T-helper 2 cell treated with Interferon-gamma antibody and Interleukin-4, amounts not matched to agents 100 ng/mL and 5 ng/mL, for 36 hours (primary cell): ENCODE data around the gene GABARAPL1. TPM values are rescaled to one million over a fixed set of nuclear protein-coding genes. Genes with fewer than 3 reads are reported as not detected.

ENCODE experiments used
- intact Hi-C: fragments of 100-400 bp; cut with micrococcal nuclease; formaldehyde crosslinking; loops from one replicate; pipeline ENCODE4 v1.15.1; 2023
- total RNA-seq: library from RNA; stranded (reverse); gene quantifications from 2 replicates; pipeline ENCODE4 v1.2.3, GENCODE V29; 2022

The GABARAPL1 gene
- total RNA-seq, 1 donor from 2014 or later = 7.0 TPM

DNA sequence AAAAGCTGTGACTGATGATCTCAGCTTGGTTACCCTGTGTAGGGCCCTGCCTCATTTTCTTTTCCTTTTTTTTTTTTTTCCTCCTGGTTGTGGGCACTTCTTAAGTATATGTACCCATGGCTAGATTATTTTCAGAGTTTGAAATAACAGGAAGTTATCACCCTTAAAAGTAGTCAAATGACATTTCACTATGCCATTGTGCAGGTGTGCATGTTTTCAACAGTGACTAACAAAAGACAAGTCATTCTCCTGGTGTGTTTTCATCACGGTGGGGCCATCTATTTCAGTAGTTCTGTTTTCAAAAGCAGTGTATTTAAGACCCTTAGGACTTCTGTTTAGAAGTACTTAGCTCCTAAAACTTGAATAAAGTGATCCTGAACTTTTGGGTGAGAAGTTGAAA lies 15.0 kb downstream of the GABARAPL1 start:
- intact Hi-C loops = no loop called here

DNA sequence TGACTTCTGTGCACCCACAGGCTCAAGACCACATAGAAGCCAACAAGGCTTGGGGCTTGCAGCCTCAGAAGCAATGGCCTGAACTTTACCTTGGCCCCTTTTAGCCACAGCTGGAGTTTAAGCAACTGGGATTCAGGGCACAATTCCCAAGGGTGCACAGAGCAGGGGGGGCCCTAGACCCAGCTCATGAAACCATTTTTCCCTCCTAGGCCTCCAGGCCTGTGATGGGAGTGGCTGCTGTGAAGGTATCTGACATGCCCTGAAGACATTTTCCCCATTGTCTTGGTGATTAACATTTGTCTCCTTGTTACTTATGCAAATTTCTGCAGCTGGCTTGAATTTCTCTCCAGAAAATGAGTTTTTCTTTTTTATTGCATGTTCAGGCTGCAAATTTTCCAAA lies 21.9 kb downstream of the GABARAPL1 start:
- intact Hi-C loops = no loop called here

DNA sequence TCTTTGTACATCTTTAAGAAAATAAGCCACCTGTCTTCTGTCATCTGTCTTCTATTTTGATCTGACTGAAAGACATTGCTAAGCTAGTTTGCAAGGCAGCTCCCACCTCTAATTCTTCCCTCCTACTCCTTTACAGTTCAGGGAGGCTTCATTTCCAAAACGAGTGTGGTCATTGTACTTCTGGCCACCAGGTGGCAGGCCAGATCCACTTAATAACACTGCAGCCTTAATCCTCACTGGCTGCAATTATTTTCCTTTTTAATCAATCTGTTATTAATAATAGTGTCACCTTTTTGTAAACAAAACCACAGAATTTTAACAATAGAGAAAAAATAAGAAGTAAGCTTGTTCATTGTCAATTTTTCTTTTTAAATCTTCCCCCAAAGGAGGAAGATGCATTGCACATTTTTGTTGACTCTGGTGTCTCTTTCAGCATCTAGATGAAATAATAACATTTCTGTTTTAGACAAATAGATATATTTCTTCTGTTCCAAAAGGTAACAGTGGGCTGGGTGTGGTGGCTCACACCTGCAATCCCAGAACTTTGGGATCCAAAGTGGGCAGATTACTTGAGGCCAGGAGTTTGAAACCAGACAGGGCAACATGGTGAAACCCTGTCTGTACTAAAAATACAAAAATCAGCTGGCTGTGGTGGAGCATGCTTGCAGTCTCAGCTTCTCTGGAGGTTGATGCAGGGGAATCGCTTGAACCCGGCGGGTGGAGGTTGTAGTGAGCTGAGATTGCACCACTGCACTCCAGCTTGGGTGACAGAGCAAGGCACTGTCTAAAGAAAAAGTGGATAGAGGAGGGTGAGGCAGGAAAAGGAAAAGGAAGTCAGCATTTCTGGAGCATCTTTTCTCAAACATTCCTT lies 23.3 kb downstream of the GABARAPL1 start:
- intact Hi-C loops = loop anchor here (1.0 kb wide), 3 partner anchors 326 to 514 kb away; partner anchors contain the start of gene STYK1

DNA sequence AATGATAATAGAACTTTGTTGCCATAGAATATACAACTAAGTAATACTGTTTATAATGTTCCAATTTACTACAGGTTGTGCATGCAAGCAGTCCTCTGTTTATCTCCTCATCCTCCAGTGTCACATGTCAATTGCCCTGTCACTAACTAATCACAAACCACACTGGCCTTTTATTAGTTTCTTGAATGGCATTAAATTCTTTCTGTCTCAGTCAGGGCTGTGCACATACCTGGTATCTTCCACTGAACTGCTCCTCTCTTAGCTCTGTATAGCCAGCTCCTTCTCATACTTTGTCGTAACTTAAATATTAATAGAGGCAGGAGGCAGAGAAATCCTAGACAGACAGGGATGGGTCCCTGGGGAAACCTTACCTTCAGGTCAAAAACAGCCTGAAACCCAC lies 24.0 kb downstream of the GABARAPL1 start:
- intact Hi-C loops = loop anchor here (1.0 kb wide), 1 partner anchor 438 kb away; the partner anchor contains the start of gene STYK1

DNA sequence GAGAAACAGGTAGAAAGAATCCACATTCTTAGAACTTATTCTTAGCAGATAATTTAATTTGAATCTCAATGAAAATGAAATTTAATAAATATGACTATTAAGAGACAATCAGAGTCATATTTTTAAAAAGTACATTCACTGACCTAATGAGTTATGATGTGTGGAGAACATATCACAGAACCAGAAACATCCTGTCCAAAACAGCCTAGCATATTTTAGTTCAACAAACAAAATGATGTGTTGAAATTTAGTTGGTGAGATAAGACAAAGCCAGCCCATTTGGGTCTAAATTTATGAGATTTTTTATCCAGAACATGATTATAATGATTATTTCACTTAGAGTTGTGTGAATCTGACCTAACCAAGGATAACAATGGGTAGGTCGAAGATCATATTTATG lies 25.8 kb downstream of the GABARAPL1 start:
- intact Hi-C loops = no loop called here

DNA sequence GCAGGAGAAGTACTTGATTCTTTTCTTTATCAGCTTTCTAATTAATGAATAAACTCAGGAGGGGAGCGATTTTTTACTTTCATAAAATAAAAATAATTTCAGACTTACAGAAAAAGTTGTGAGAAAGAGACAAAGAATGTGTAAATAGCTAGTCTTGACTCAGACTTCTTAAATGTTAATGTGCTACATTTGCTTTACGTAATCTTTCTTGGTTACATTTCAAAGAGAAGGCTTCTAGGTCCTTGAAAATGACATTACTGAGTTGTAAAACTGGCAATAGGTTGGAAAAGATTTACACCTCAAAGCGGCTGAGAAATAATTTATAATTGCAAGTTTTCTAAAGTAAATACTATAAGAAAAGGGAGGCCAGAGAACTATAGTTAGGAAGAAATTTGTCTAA lies 28.6 kb downstream of the GABARAPL1 start:
- intact Hi-C loops = loop anchor here (5.0 to 10.0 kb wide), 2 partner anchors 51 to 1244 kb away; no protein-coding TSS in a partner anchor

DNA sequence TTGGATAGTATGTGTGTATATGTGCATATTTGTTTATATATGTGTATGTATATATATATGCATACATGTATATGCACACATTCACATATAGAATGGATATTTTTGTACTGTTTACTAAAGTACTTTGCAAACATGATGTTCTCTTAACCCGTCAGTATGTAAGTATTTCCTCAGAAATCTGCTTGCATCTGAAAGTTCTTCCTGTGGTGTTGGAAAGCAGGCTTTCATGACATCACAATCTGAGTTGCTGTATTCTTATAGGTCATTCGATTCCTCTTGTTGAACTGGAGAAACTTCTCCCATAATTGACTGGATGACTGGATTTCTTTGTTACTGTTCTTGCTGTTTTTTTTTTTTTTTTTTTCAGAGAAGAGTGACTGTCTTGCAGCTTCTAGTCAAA lies 29.1 kb downstream of the GABARAPL1 start:
- intact Hi-C loops = loop anchor here (5.0 to 10.0 kb wide), 2 partner anchors 51 to 1243 kb away; no protein-coding TSS in a partner anchor

DNA sequence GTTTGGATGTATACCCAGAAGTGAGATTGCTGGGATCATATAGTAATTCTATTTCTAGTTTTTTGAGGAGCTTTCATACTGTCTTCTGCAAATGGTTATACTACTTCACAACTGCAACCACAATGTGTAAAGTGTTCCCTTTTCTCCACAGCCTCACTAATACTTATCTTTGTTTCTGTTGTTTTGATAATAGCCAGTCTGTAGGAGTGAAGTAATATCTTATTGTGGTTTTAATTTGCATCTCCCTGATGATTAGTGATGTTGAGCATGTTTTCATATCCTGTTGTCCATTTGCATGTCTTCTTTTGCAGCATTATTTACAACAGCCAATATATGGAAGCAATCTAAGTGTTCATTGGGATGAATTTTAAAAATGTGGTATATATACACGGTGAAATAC lies 29.9 kb downstream of the GABARAPL1 start:
- intact Hi-C loops = loop anchor here (5.0 to 10.0 kb wide), 2 partner anchors 50 to 1242 kb away; no protein-coding TSS in a partner anchor

DNA sequence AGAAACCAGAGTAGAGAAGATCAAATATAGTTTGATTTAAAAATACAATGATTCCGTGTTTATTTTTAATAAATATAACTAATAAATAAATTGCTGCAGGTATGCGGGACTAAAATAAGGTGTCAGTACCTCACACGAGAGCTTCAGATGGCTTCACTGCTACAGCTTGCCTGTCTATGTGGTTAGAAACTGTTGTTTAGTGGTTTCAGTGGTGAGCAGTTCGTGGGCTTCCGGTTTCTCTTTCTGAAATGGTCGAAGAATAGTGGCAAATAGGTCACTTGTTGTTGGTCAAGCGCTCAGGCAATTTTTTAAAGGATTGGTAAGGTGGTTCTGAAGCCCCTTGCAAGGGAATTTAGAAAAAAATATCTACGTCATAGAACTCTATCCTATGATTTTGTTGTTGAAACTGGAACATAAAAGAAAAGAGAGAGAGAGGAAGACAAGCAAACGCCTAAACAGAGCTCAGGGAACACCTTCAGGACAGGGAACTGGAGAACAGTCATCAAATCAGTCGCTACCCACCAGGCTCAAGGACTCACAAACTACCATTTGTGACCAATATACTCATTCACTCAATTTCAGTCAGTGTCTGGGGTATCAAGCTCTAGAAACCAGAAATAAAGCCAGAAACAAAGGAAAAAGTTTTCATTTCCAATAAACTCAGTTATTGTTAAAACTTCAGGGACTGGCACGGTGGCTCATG lies 31.3 kb downstream of the GABARAPL1 start:
- intact Hi-C loops = loop anchor here (5.0 to 10.0 kb wide), 2 partner anchors 48 to 1241 kb away; no protein-coding TSS in a partner anchor

DNA sequence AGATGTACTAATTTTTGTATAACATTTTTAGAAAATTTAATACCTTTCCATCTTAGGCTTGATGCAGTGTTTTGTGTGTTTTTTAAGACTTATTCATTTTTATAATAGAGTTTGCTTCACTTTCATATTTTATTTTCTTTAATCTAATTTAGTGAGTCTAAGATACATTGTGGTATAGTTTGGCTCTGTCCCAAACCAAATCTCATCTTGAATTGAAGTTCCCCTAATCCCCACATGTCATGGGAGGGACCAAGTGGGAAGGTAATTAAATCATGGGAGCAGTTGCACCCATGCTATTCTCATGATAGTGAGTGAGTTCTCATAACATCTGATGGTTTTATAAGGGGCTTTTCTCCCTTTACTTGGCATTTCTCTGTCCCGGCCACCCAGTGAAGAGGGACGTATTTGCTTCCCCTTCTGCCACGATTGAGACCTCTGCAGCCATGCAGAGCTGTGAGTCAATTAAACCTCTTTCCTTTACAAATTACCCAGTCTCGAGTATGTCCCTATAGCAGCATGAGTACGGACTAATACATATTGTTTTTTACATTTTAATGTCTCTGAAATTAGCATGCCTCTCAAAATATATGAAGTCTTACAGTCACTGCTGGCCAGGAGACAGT lies 34.9 kb downstream of the GABARAPL1 start:
- intact Hi-C loops = loop anchor here (10.0 kb wide), 1 partner anchor 1237 kb away; no protein-coding TSS in a partner anchor

DNA sequence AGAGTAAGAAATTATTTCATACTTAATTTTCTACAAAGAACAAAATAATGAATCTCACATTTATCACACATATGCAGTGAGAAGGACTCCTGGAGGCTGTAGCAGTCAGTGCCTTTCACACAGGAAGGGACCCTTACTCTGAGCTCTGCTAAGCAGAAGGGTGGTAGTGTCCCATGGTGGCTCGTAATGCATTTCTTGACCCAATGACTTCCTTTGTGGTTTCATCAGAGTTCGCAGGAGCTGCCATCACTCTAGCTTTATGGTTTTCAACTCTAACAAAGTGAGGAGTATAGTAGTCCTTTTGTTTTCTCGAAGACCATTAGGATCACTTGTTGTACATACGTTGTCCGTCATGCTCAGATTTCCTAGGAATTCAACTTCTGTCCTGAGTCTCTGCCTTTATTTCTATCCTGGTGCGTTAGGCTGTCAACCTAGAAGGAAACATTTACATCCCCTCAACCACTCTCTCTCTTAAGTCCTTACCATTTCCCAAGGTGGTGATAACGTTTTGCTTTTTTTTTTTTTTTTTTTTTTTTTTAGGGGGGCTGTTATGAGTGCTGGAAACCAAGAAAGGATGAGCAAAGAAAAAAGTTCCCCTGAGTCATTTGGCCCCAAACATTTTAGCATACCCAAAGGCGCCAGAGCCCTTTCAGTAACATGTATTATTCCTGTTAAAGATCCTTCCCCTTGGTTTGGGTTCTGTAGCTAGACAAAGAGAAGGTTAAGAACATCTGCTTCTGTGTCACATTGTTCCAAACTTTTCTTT lies 37.2 kb downstream of the GABARAPL1 start:
- intact Hi-C loops = loop anchor here (2.0 to 10.0 kb wide), 2 partner anchors 25 to 1235 kb away; no protein-coding TSS in a partner anchor

DNA sequence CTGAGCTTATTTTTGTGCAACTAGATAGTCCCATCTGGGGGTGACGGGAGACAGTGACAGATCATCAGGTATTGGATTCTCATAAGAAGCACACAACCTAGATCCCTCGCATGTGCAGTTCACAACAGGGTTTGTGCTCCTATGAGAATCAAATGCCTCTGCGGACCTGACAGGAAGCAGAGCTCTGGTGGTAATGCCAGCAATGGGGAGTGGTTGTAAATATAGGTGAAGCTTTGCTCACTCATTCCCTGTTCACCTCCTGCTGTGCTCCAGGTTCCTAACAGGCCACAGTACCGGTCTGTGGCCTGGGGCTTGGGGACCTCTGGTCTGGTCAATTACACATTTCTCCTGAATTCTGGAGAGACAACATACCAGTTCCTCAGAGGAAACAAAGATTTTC lies 39.0 kb downstream of the GABARAPL1 start:
- intact Hi-C loops = loop anchor here (2.0 kb wide), 1 partner anchor 23 kb away; no protein-coding TSS in a partner anchor

DNA sequence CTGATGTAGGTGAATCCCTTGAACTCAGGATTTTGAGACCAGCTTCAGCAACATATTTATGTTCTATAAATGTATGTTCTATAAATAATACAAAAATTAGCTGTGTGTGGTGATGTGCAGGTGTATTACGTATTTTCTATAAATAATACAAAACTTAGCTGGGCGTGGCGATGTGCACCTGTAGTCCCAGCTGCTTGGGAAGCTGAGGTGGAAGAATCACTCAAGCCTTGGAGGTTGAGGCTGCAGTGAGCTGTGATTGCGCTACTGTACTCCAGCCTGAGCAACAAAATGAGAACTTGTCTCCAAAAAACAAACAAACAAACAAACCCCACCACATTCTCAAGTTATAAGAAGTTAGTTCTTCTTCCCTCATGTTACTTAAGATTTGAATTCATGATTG lies 39.5 kb downstream of the GABARAPL1 start:
- intact Hi-C loops = no loop called here

DNA sequence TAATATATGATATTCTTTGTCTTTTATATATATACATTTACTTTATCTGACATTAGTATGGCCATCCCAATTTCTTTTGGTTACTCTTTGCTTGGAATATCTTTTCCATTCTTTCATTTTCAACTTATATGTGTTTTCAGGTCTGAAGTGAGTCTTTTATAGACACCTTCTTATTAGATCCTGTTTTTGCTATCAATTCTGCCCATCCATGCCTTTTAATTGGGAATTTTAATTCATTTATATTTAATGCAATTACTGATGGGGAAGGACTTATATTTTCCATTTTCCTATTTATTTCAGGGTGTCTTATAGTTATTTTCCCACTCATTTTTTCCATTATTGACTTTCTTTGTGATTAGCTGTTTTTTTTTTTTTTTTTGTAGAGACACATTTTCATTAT lies 43.4 kb downstream of the GABARAPL1 start:
- intact Hi-C loops = no loop called here

DNA sequence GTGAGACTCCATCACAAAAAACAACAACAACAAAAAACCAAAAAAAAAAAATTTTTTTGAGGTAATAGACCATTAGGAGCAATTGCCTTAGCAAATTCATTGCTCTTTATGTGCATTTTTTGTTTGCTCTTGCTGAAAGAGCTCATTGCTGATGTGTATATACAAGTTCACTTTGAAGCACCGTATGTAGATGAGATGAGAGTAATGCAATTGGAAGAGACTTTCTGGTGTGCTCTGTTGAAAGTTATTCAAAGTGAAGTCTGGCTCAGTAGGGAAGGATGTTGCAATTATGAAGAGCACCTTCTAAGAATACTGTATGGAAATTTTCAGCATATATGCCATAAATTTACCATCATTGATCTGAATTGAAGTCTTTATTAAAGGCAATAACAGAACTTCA lies 48.2 kb downstream of the GABARAPL1 start:
- intact Hi-C loops = no loop called here

DNA sequence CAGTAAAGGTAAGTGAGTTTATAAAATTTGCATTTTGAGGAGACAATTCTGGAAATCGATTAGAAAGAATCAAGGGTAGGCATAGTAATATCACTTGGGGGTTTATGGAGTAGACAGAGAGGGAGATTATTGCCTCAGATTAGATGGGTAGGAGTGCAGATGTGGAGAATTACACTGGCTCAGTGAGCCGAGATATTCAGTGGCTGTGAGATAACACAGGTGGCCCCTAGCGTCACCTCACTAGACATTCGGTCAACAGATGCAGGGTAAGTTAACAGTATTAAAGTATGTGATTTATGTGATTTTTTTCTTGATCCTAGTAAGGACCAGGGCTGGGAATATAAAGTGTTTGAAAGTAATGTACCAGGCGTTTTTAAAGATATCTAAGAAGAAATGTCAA lies 55.4 kb downstream of the GABARAPL1 start:
- intact Hi-C loops = no loop called here

DNA sequence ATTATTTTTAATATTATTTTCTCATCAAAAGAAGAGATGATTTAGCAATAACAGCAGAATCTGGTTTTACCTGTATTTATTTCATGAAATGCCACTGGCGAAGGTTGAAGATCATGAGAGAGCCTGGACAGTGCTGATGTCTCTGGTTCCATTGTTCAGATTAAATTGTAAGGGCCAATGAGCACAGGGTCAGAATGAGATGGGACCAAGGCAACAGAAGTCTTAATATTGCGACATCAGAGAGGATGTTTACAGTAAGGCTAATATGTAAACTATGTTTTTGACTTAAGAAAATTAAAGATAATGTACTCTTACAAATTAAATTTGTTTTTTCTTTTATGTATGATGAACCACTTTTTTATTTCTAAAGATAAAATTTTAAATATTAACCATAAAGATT lies 59.8 kb downstream of the GABARAPL1 start:
- intact Hi-C loops = no loop called here
